OCI-LY7 (cell line): ENCODE measurements around the gene CARD8.

Source experiments
- EZH2phosphoT487 ChIP-seq: fragments of 200-600 bp; sonication (generic); IDR thresholded peaks from 2 replicates; pipeline ENCODE4 v1.6.1; 2018; ENCODE audit warnings: low read depth, borderline replicate concordance, mild to moderate bottlenecking, mixed run types, antibody characterized with exemption, low read length, moderate library complexity, mixed read lengths
- TF ChIP-seq, protein P1 (sequence below): fragments of 200-600 bp; sonication (generic); conservative IDR thresholded peaks from 2 replicates; pipeline ENCODE4 v1.5.1; 2014; ENCODE audit warnings: mild to moderate bottlenecking, antibody characterized with exemption, low read length, moderate library complexity, mixed read lengths

DNA sequence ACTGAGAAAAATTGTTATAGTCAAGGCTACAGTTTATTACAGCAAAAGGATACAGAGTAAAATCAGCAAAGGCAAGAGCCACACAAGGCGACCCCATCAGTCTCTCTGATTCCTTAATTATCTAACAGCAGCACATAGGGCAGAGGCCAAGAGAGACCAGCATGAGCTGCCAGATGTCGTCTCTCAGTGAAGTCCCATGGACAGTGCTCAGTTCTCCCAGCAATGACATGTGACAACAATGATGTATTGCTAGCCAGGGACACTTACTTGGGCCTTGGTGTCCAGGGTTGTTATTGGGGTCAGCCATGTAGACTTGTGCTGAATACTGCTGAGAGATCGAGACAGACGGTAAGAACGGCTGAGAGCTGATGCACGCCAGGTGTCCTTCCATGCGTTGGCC lies 63.0 kb downstream of the CARD8 start:
- TF ChIP-seq, protein P1, sequence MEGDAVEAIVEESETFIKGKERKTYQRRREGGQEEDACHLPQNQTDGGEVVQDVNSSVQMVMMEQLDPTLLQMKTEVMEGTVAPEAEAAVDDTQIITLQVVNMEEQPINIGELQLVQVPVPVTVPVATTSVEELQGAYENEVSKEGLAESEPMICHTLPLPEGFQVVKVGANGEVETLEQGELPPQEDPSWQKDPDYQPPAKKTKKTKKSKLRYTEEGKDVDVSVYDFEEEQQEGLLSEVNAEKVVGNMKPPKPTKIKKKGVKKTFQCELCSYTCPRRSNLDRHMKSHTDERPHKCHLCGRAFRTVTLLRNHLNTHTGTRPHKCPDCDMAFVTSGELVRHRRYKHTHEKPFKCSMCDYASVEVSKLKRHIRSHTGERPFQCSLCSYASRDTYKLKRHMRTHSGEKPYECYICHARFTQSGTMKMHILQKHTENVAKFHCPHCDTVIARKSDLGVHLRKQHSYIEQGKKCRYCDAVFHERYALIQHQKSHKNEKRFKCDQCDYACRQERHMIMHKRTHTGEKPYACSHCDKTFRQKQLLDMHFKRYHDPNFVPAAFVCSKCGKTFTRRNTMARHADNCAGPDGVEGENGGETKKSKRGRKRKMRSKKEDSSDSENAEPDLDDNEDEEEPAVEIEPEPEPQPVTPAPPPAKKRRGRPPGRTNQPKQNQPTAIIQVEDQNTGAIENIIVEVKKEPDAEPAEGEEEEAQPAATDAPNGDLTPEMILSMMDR, result no peak
- TF ChIP-seq EZH2phosphoT487, result no peak
